GM12801 (cell line): Measurements from ENCODE around the gene SLC6A2.

Source experiments
- TF ChIP-seq, protein P1 (sequence below): IDR thresholded peaks from one replicate; pipeline ENCODE4 v1.5.1; 2011; ENCODE audit warnings: control low read depth; ENCODE audit not compliant: insufficient read length; ENCODE audit errors: extremely low read depth

SLC6A2 gene

DNA sequence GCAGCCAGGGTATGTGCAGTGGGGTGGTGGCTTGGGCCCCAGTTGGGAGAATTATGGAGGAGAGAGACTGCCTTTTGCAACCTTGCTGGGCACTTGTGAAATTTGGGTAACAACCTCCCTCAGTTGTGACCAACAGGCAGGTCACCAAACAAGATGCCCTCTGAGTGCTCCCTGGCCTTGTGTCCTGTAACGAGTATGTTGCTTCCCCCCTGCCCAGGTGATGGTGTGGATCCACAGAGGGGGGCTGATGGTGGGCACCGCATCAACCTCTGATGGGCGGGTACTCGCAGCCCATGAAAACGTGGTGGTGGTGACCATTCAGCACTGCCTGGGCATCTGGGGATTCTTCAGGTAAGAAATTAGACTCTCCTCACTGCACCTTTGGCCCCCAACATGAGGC, 74.3 kb downstream of the SLC6A2 start:
- TF ChIP-seq, protein P1, sequence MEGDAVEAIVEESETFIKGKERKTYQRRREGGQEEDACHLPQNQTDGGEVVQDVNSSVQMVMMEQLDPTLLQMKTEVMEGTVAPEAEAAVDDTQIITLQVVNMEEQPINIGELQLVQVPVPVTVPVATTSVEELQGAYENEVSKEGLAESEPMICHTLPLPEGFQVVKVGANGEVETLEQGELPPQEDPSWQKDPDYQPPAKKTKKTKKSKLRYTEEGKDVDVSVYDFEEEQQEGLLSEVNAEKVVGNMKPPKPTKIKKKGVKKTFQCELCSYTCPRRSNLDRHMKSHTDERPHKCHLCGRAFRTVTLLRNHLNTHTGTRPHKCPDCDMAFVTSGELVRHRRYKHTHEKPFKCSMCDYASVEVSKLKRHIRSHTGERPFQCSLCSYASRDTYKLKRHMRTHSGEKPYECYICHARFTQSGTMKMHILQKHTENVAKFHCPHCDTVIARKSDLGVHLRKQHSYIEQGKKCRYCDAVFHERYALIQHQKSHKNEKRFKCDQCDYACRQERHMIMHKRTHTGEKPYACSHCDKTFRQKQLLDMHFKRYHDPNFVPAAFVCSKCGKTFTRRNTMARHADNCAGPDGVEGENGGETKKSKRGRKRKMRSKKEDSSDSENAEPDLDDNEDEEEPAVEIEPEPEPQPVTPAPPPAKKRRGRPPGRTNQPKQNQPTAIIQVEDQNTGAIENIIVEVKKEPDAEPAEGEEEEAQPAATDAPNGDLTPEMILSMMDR, result no peak

DNA sequence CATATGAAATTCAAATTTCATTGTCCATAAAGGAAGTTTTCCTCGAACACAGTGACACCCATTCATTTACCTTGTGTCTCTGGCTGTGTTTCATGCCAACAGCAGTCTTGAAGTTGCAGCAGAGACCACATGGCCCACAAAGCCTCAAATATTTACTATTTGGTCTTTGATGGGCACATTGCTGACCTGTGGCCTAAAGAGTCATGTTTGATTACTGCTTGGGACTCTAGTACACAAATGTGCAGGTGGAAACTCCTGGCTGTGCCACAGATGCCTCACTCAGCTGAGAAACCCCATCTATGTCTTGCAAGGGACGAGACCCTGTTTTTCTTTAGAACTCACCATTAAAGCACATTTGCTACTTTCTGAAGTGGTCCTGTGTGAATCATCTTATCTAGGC, 76.7 kb downstream of the SLC6A2 start:
- TF ChIP-seq, protein P1, result no peak

DNA sequence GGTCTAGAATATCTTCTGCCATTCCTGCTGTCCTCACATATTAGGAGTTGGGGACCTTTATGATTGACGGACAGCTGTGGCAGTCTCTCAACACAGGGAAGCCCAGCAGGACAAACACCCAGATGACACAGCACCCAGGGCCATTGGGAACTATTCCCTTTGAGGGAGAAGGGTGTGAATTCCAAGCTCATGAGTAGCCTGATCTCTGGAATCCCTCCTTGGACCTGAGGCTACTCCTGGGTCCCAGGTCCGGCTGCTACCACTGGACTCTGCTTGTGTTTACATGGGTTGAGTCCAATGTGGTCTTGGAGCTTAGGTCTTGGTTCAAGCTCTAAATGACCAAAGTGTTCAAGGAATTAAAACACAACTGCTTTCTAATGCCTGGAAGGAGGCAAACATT, 78.9 kb downstream of the SLC6A2 start:
- TF ChIP-seq, protein P1, result no peak

DNA sequence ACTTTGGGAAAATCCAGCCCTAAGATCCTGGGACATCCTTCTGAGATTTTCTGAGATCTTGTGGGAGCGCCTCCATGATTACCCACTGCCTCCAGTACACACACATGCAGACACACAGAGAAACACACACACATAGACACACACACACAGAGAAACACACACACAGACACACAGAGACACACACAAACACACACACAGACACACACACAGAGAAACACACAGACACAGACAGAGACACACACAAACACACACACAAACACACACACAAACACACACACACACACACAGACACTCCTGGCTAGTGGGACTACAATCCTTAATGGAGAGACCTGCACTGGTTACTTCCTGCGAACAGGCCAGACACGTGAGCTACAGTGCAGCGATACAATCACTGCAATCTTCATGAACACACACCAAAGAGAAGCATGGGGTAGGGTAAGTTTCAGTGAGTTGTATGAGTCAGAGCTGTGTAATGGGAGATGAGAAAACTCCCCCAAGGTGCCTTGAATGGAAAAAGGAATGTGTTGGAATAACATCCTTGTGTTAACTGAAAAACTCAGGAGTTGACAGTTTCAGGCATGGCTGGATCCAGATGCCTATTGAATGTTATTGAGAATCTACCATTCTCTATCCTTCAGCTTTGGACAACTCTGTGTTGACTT, 79.5 kb downstream of the SLC6A2 start:
- TF ChIP-seq, protein P1, result no peak

DNA sequence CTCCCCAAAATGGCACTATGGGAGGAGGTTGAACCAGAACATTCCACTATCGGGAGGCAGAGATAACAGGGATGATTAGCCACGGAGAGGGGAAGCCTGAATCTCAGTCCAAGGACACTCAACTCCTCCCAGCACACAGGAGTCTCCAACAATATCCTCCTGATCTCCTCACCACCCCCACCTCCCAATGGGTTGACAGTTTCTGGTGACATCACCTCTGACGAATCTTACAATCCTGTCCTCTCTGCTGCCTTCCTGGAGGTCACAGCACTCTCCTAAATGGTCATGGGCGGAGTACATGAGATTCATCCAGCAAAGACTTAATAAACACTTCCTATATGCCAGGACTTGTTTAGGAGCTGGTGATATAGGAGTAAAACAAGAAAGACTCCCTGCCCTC, 80.9 kb downstream of the SLC6A2 start:
- TF ChIP-seq, protein P1, result no peak

DNA sequence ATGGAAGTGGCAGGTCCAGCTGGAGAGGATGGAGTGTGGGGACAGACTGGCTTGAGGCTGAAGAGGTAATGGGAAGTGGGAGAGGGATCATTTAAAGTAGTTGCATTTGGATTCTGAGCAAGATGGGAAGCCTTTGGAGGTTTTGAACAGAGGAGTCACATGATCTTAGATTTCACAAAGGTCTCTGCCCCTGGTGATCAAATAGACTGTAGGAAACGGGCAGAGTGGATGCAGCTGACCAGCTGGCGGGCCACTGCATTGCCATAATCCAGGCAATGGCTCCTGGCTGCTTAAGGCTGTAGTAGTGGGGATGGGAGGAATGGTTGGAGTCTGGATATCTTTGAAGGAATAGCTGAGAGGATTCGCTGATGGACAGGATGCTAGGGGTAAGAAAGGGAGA, 81.5 kb downstream of the SLC6A2 start:
- TF ChIP-seq, protein P1, result no peak

DNA sequence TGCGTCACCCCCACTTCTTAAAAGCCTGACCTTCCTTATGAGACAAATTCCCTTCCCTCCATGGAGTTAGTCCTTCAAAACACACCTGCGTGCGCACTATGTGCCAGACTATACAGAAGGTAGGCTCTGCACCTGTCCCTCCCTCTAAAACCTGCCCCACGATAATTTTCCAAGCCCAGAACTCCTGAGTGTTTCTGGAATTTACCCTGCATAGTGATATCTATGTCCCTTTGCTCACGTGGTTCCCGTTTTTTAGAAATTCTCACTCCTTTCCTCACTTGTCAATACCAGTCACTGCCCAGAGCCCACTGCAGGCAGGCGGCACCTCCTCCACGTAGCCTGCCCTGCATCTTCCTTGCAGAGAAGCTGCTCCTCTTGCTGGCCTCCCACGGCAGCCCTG, 82.2 kb downstream of the SLC6A2 start:
- TF ChIP-seq, protein P1, result no peak

DNA sequence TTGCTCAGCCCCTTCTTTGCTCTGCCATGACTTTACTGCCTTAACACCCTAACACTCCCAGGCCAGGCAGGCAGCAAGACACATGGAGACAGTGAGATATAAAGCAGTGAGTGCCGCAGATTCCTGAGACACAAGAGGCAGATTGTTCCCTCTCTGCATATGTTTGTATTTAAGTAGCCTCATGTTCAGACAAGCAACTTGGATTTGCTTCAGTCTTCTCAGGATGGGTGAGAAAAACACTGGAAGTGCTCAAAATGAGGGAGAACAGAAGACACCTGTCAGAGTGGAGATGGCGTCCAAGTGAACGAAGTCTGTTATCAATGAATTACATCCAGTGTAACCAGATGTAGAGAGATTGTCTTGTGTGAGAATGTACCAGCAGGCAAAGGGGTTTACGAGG, 90.3 kb downstream of the SLC6A2 start:
- TF ChIP-seq, protein P1, result no peak
